Neural progenitor cell (in vitro differentiated cells): ENCODE data around the gene PATJ.

Experiments used
- CTCF ChIP-seq: fragments of 200-600 bp; sonication (generic); IDR thresholded peaks from 2 replicates; pipeline ENCODE4 v1.5.1; 2017; ENCODE audit warnings: antibody characterized with exemption, mild to moderate bottlenecking
- EZH2 ChIP-seq: fragments of 200-600 bp; sonication (generic); IDR thresholded peaks from 2 replicates; pipeline ENCODE4 v1.6.1; 2017; ENCODE audit warnings: antibody characterized with exemption, mild to moderate bottlenecking, moderate library complexity
- EZH2phosphoT487 ChIP-seq: fragments of 200-600 bp; sonication (generic); IDR thresholded peaks from 2 replicates; pipeline ENCODE4 v1.6.1; 2017; ENCODE audit warnings: antibody characterized with exemption

- TF ChIP-seq CTCF (no peak), EZH2 (no peak), EZH2phosphoT487 (no peak)
Observed at GRCh38 chr1:62040973-62041372, 298.7 kb downstream of the PATJ start.
